Hepatocyte (in vitro differentiated cells): Measurements from ENCODE around the gene STK40.

ENCODE experiments used
- CTCF ChIP-seq: fragments of 200-600 bp; sonication (generic); IDR thresholded peaks from 2 replicates; pipeline ENCODE4 v1.5.1; 2016; ENCODE audit warnings: antibody characterized with exemption, mild to moderate bottlenecking; ENCODE audit not compliant: poor library complexity
- EZH2 ChIP-seq: fragments of 200-600 bp; sonication (generic); IDR thresholded peaks from 2 replicates; pipeline ENCODE4 v1.6.1; 2016; ENCODE audit warnings: antibody characterized with exemption, mild to moderate bottlenecking, borderline replicate concordance
- EZH2phosphoT487 ChIP-seq: fragments of 200-600 bp; sonication (generic); IDR thresholded peaks from one replicate; pipeline ENCODE4 v1.6.1; 2018; ENCODE audit warnings: antibody characterized with exemption, mild to moderate bottlenecking, low read depth, moderate library complexity; ENCODE audit not compliant: unreplicated experiment, severe bottlenecking

- TF ChIP-seq EZH2 (no peak), CTCF (no peak), EZH2phosphoT487 (no peak)
Measured at GRCh38 chr1:36385410-36386264, at the start of gene STK40.
